Liver (tissue), 3 donors: ENCODE data around the gene KCNJ10.

Source experiments
- CTCF ChIP-seq: fragments of 150-350 bp; IDR thresholded peaks from 2 replicates; pipeline ENCODE4 v1.5.1; 2017; ENCODE audit warnings: improper control_type of control experiment, low read depth, low read length; ENCODE audit not compliant: missing input control
- EGR1 ChIP-seq, 2 donors: IDR thresholded peaks; 2 replicates each; pipeline ENCODE4 v1.6.1; 2016 to 2018; ENCODE audit warnings: antibody characterized with exemption in 2 of 2, low read depth in 2 of 2
- YY1 ChIP-seq: IDR thresholded peaks from 2 replicates; pipeline ENCODE4 v1.6.1; 2016; ENCODE audit warnings: antibody characterized with exemption, mild to moderate bottlenecking
- donor health status: healthy.
- donor health status: healthy.

- TF ChIP-seq EGR1 (IDR thresholded peaks at IDR 0.05; ENCODE audit: low read depth in 2 of 2) (no peak), CTCF (no peak), YY1 (no peak)
These were observed 120.0 kb downstream of the KCNJ10 start for GRCh38 chr1:159949981-159950381.
